GM19238 (cell line): ENCODE measurements around the gene ZBTB25.

Experiments
- DNase-seq: peaks from one replicate; pipeline ENCODE4 v3.0.0; 2011; ENCODE audit warnings: low spot score; ENCODE audit not compliant: insufficient read length

ZBTB25 gene

GRCh38 chr14:64442300-64442988, 61.2 kb downstream of the ZBTB25 start:
- DNase-seq: no peak

- DNase-seq: no peak
These were observed 63.1 kb downstream of the ZBTB25 start for GRCh38 chr14:64440494-64440893.

- DNase-seq: no peak
These were observed 64.5 kb downstream of the ZBTB25 start for GRCh38 chr14:64439141-64439540.

DNA sequence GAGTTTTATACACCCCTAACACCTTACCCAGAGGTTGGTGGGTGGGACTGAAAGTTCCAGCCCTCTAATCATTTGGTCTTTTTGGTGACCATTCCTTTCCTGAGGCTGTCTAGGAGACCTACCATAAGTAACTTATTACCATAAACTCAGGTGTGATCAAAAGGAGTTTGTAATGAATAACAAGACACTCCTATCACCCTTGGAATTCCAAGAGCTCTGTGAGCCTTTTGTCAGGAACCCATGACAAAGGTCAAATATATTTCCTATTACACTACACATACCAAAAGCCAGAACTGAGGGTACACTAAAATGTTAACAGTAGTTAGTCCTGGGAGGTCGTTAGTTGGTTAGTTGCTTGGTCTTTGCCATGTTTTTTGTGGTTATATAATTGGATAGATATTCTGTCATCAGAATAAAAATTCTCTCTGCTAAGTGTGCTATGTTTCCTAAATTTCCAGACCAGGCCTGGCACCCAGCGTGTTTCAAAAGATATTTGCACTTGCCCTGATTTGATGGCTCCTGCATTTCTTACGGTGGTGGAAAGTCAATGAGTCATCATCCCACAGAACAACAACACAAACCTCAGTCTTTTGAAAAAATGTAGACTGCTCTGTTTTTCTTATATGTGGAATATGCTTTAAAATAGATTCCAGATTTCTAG, 65.3 kb downstream of the ZBTB25 start:
- DNase-seq: no peak

DNA sequence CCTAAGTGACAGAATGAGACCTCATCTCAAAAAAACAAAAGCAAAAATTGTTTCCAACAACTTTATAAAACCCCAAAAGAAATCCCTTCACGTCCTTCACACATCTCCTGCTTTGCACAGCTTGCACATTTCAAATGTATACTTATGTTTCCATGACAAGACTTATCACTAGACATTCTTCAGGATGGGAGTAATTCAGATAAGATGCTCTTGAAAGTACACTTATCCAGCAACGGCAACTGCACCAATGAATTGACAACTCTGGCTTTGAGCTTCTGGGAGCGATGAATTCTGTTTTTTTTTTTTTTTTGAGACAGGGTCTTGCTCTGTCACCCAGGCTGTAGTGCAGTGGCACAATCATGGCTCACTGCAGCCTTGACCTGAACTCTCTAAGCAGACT, 69.1 kb downstream of the ZBTB25 start:
- DNase-seq: no peak

DNA sequence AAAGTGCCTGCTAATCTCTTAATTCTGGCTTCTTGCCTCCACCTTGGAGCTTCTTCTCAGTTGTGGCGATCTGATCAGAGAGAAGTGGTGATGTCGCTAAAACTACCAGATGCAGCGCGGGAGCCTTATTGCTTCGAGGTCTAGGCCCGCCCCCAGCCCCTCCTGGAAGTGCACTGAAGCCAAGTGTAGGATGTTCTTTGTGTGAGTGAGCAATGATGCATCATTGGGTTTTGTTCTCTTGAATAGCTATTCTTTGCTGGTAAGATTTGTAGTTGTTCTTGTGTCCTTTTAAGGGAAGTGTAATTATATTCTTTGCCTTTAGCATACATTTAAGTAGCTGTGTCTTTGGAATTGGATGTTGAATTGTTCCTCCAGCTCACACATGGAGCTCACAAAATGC, 79.7 kb downstream of the ZBTB25 start:
- DNase-seq: no peak

- no peak for DNase-seq
These were observed 80.9 kb downstream of the ZBTB25 start for GRCh38 chr14:64422756-64423155.

DNA sequence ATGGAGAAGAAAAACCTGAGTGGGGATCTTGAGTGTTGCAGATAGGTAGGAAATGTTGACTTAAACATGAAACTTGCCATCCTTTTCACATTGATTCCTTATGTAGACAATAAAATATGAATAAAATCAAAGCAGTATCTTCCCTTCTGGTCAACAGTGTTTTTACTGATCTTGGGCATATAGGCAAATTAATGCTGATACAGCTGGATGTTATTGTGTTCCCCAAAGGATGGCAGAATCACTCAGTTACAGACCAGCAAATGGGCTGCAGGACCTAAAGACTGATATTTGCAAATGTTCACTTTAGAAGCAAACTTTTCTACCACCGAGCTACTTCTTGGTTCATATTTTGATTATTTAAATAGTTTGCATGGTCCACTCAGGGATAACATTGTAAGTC, 81.6 kb downstream of the ZBTB25 start:
- no peak for DNase-seq

- no peak for DNase-seq
These were observed 82.5 kb downstream of the ZBTB25 start for GRCh38 chr14:64421166-64421565.

DNA sequence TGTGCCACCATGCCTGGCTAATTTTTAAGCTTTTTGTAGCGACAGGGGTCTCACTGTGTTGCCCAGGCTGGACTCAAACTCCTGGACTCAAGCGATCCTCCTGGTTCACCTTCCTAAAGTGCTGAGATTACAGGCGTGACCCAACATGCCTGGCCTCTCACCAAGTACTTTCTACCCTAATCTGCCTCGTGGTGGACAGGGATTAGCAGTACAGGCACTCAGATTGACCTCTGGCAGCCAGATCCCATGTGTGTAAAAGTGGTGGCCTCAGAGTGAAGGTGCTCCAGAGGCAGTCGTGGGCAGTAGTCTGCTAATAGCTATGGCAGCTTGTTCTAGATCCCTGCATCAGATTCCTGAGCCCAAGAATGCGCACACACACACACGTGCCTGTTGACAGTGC, 84.6 kb downstream of the ZBTB25 start:
- DNase-seq: no peak

DNA sequence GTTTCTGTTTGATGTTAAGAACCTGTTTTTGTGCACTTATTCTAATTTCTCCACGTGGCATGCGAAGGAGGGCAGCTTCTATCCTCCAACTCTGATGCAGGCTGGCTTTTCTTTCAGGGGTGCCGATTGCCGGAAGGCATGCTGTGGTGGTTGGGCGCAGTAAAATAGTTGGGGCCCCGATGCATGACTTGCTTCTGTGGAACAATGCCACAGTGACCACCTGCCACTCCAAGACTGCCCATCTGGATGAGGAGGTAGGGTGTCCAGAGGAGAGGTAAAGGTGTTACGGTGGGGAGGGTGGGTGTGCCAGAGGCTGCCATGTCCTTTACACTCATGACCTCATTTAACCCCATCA, 85.9 kb downstream of the ZBTB25 start:
- no peak for DNase-seq

- no peak for DNase-seq
These were observed 86.4 kb downstream of the ZBTB25 start for GRCh38 chr14:64417055-64417770.

DNA sequence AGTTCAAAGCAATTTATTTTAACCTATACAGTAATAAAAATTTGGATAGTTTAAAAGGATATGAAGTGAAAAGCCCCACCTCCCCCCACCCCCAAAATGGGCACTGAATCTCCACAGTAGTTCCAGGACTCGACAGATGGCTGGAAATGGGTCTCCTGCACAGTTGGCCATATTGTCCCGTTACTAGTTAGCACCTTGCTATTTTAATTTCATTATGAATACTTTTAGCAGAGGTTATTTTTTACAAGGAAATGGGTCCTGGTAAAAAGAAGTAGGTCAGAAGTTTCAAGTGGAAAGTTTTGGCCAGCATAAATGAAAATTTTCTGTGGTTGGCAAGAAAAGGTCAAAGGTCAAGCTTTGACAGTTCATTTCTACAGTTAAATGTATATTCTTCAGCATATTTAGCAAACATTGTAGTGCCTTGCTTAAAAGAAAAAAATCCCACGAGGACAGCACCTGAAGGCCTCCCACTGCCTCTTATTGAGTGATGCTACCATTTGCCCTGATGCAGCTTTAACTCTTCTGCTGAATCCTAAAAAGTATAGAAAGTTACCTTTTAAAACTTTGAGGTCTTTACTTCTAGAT, 87.2 kb downstream of the ZBTB25 start:
- DNase-seq: no peak

DNA sequence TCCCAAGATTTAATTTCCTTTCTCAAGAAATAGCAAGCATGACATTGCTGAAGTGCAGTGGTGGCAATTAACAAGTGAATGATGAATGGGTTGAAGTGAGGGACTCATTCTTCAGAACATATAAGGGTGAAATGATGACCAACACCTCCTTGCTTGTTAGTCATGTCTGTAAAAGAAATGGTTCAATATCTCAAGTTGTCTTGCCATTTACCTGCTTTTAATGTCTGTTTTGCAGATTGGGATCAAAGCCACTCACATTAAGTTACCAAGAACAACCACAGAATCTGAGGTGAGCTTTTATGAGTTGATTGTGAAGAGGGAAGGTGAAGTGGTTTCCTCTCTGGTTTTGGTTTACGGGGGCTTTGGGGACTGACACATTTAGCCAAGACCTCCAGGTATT, 91.4 kb downstream of the ZBTB25 start:
- no peak for DNase-seq

- DNase-seq: no peak
These were observed 92.6 kb downstream of the ZBTB25 start for GRCh38 chr14:64411001-64411400.

DNA sequence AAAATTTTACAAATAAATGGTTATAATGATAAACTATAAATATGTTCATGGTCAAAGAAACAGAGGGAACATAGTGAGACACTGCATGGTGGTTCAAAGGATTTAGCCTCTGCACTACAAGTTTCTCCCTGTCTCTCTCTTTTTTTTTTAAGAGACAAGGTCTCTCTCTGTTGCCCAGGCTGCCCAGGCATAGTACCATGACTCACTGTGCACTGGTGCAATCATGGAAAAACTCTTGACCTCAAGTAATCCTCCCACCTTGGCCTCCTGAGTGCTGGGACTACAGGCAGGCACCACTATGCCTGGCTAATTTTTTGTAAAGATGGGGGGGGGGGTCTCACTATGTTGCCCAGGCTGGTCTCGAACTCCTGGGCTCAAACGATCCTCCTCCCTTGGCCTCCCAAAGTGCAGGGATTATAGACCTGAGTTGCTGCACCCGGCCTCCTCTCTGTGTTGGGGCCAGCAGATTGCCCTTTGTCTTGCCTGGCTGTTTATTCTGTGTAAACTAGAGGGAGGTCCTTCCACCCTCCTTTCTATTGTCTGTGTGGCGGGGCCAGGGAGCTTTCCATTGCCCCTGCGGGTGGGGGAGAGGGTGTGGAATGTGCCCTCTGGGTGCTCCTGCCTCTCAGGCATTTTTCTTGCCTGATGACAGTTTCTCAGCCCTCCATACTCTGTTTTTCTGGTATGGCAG, 93.4 kb downstream of the ZBTB25 start:
- no peak for DNase-seq

- DNase-seq: no peak
These were observed 94.3 kb downstream of the ZBTB25 start for GRCh38 chr14:64409126-64409920.

DNA sequence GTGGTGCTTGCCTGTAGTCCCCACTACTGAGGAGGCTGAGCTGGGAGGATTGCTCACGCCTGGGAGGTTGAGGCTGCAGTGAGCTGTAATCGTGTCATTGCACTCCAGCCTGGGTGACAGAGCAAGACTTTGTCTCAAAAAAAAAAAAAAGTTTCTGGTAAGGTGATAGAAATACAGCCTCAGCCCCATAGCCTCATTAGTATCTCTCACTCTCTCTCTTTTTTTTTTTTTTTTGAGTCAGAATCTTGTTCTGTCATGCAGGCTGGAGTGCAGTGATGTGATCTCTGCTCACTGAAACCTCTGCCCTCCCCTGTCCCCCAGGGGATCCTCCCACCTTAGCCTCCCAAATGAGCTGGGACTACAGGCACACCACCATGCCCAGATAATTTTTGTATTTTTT, 96.3 kb downstream of the ZBTB25 start:
- no peak for DNase-seq

DNA sequence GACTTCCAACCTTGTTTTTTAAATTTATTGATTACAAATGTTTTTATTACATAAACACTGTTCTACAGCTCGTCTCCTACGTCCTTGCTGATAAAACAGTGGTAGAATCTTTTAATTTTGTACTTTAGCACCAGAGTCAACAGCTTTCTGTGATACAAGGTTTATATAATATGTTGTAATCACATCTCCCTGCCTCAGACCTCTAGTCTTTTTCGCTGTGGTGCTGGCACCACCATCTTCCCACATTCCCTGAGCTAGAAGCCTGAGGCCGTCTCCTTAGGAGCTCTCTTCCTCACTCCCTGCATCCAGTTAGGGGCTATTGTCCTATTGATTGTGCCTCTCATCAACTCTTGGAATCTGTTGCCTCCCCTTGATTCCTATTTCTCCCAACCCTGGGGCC, 98.3 kb downstream of the ZBTB25 start:
- no peak for DNase-seq

DNA sequence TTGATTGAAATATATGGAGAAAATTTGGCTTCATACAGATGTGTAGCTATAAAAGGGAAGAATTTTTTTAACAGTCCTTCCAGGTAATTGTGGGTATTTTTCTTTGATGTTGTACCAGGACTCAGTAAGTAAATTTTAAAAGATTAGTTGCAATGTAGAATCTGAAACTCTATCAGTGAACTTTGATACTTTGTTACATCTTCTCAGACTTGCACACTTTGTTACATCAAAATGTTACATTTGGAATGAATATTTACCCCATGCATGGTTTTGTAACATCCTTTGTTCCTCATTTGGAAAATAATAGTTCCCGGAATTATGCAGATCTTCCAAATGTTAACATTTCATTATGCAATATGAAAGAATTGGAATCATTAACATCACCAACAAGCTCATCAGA, 101.7 kb downstream of the ZBTB25 start:
- no peak for DNase-seq

- DNase-seq: no peak
These were observed 102.7 kb downstream of the ZBTB25 start for GRCh38 chr14:64400829-64401459.
